SK-N-SH treated with all-trans-retinoic acid at 6 μM for 48 hours (cell line): ENCODE results near the gene KRTAP19-3.

Experiments used
- ATAC-seq: fragments of 200-7000 bp; cut with Tn5 transposase; 3 replicates; pipeline ENCODE4 v1.9.1; 2020; ENCODE audit warnings: mild to moderate bottlenecking, moderate library complexity
- ARNTL ChIP-seq: fragments of 450-650 bp; formaldehyde crosslinking; IDR thresholded peaks from 2 replicates; pipeline ENCODE4 v1.5.0; 2020; ENCODE audit warnings: low read depth, mild to moderate bottlenecking, moderate library complexity, borderline replicate concordance
- ESRRG ChIP-seq: fragments of 250-450 bp; sonication (Bioruptor Pico); IDR thresholded peaks from 2 replicates; pipeline ENCODE4 v1.6.1; 2021; ENCODE audit warnings: mild to moderate bottlenecking
- GLIS3 ChIP-seq: fragments of 250-450 bp; sonication (Bioruptor Pico); IDR thresholded peaks from 2 replicates; pipeline ENCODE4 v1.5.0; 2020; ENCODE audit warnings: mild to moderate bottlenecking, moderate library complexity
- ISL1 ChIP-seq: fragments of 250-450 bp; sonication (Bioruptor Pico); IDR thresholded peaks from 2 replicates; pipeline ENCODE4 v2.1.2; 2022; ENCODE audit warnings: mild to moderate bottlenecking, moderate library complexity
- OSR1 ChIP-seq: fragments of 250-450 bp; sonication (Bioruptor Pico); IDR thresholded peaks from 2 replicates; pipeline ENCODE4 v1.8.0; 2022; ENCODE audit warnings: moderate library complexity, mild to moderate bottlenecking, inconsistent platforms
- PPARA ChIP-seq: fragments of 250-450 bp; sonication (Bioruptor Pico); IDR thresholded peaks from 2 replicates; pipeline ENCODE4 v1.5.0; 2020; ENCODE audit warnings: mild to moderate bottlenecking, borderline replicate concordance
- RARB ChIP-seq: fragments of 250-450 bp; sonication (Bioruptor Pico); IDR thresholded peaks from 2 replicates; pipeline ENCODE4 v1.8.0; 2021; ENCODE audit warnings: mild to moderate bottlenecking, moderate library complexity
- SNAI2 ChIP-seq: fragments of 250-450 bp; sonication (Bioruptor Pico); IDR thresholded peaks from 2 replicates; pipeline ENCODE4 v1.5.0; 2020; ENCODE audit warnings: mild to moderate bottlenecking, moderate library complexity
- TCF4 ChIP-seq: fragments of 250-450 bp; sonication (Bioruptor Pico); IDR thresholded peaks from 2 replicates; pipeline ENCODE4 v1.8.0; 2021; ENCODE audit warnings: mild to moderate bottlenecking, moderate library complexity, borderline replicate concordance
- TOX ChIP-seq: fragments of 250-450 bp; sonication (Bioruptor Pico); IDR thresholded peaks from 2 replicates; pipeline ENCODE4 v1.8.0; 2021; ENCODE audit warnings: mild to moderate bottlenecking, moderate library complexity, borderline replicate concordance
- ZC3H10 ChIP-seq: fragments of 250-450 bp; sonication (Bioruptor Pico); IDR thresholded peaks from 2 replicates; pipeline ENCODE4 v1.5.1; 2021; ENCODE audit warnings: mild to moderate bottlenecking, moderate library complexity
- ZFP3 ChIP-seq: fragments of 250-450 bp; sonication (Bioruptor Pico); IDR thresholded peaks from 2 replicates; pipeline ENCODE4 v1.5.0; 2020; ENCODE audit warnings: mild to moderate bottlenecking, moderate library complexity
- ZFP30 ChIP-seq: fragments of 450-650 bp; formaldehyde crosslinking; IDR thresholded peaks from 2 replicates; pipeline ENCODE4 v1.5.0; 2022; ENCODE audit warnings: mild to moderate bottlenecking, moderate library complexity
- ZNF565 ChIP-seq: fragments of 450-650 bp; formaldehyde crosslinking; conservative IDR thresholded peaks from 2 replicates; pipeline ENCODE4 v1.5.0; 2020; ENCODE audit warnings: low read depth, mild to moderate bottlenecking, moderate library complexity
- ZNF70 ChIP-seq: fragments of 450-650 bp; formaldehyde crosslinking; IDR thresholded peaks from 2 replicates; pipeline ENCODE4 v1.5.0; 2020; ENCODE audit warnings: mild to moderate bottlenecking, moderate library complexity
- TF ChIP-seq, protein P1 (sequence below): fragments of 250-450 bp; sonication (Bioruptor Pico); IDR thresholded peaks from 2 replicates; pipeline ENCODE4 v1.8.0; 2021; ENCODE audit warnings: low read depth, mild to moderate bottlenecking, moderate library complexity, borderline replicate concordance
- TF ChIP-seq, protein P2 (sequence below): fragments of 250-450 bp; sonication (Bioruptor Pico); IDR thresholded peaks from 2 replicates; pipeline ENCODE4 v1.5.1; 2020; ENCODE audit warnings: low read depth, mild to moderate bottlenecking, moderate library complexity
- TF ChIP-seq, protein P3 (sequence below): fragments of 250-450 bp; sonication (Bioruptor Pico); IDR thresholded peaks from 2 replicates; pipeline ENCODE4 v1.5.0; 2020; ENCODE audit warnings: mild to moderate bottlenecking, moderate library complexity
- TF ChIP-seq, protein P4 (sequence below): fragments of 250-450 bp; sonication (Bioruptor Pico); IDR thresholded peaks from 2 replicates; pipeline ENCODE4 v1.8.0; 2020; ENCODE audit warnings: mild to moderate bottlenecking, moderate library complexity, borderline replicate concordance

The KRTAP19-3 gene

DNA sequence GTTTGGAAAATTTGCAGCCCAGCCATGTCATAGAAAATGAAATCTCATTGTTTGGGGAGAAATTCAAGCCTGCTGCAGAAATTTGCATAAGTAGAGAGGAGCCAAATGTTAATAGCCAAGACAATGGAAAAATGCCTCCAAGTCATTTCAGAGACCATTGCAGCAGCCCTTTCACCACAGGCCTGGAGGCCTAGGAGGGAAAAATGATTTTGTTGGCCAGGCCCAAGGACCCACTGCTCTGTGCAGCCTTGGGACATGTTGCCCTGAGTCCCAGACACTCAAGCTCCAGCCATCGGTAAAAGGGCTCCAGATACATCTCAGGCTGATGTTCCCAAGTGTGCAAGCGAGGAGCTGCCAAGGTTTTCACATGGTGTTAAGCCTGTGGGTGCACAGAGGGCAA, 5.6 kb downstream of the KRTAP19-3 start:
- no peak for TF ChIP-seq TOX
- TF ChIP-seq, protein P1, sequence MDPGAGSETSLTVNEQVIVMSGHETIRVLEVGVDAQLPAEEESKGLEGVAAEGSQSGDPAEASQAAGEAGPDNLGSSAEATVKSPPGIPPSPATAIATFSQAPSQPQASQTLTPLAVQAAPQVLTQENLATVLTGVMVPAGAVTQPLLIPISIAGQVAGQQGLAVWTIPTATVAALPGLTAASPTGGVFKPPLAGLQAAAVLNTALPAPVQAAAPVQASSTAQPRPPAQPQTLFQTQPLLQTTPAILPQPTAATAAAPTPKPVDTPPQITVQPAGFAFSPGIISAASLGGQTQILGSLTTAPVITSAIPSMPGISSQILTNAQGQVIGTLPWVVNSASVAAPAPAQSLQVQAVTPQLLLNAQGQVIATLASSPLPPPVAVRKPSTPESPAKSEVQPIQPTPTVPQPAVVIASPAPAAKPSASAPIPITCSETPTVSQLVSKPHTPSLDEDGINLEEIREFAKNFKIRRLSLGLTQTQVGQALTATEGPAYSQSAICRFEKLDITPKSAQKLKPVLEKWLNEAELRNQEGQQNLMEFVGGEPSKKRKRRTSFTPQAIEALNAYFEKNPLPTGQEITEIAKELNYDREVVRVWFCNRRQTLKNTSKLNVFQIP (CRISPR knock-in tag) = no peak
- TF ChIP-seq ZFP30 (CRISPR knock-in tag) = no peak
- no peak for TF ChIP-seq ZC3H10
- TF ChIP-seq, protein P2, sequence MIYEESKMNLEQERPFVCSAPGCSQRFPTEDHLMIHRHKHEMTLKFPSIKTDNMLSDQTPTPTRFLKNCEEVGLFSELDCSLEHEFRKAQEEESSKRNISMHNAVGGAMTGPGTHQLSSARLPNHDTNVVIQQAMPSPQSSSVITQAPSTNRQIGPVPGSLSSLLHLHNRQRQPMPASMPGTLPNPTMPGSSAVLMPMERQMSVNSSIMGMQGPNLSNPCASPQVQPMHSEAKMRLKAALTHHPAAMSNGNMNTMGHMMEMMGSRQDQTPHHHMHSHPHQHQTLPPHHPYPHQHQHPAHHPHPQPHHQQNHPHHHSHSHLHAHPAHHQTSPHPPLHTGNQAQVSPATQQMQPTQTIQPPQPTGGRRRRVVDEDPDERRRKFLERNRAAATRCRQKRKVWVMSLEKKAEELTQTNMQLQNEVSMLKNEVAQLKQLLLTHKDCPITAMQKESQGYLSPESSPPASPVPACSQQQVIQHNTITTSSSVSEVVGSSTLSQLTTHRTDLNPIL (CRISPR knock-in tag) = no peak
- TF ChIP-seq PPARA = no peak
- no peak for TF ChIP-seq ZNF70 (CRISPR knock-in tag)
- no peak for TF ChIP-seq OSR1 (CRISPR knock-in tag)
- TF ChIP-seq ESRRG (CRISPR knock-in tag) = no peak
- TF ChIP-seq, protein P3, sequence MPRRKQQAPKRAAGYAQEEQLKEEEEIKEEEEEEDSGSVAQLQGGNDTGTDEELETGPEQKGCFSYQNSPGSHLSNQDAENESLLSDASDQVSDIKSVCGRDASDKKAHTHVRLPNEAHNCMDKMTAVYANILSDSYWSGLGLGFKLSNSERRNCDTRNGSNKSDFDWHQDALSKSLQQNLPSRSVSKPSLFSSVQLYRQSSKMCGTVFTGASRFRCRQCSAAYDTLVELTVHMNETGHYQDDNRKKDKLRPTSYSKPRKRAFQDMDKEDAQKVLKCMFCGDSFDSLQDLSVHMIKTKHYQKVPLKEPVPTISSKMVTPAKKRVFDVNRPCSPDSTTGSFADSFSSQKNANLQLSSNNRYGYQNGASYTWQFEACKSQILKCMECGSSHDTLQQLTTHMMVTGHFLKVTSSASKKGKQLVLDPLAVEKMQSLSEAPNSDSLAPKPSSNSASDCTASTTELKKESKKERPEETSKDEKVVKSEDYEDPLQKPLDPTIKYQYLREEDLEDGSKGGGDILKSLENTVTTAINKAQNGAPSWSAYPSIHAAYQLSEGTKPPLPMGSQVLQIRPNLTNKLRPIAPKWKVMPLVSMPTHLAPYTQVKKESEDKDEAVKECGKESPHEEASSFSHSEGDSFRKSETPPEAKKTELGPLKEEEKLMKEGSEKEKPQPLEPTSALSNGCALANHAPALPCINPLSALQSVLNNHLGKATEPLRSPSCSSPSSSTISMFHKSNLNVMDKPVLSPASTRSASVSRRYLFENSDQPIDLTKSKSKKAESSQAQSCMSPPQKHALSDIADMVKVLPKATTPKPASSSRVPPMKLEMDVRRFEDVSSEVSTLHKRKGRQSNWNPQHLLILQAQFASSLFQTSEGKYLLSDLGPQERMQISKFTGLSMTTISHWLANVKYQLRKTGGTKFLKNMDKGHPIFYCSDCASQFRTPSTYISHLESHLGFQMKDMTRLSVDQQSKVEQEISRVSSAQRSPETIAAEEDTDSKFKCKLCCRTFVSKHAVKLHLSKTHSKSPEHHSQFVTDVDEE = no peak
- ATAC-seq = no peak

DNA sequence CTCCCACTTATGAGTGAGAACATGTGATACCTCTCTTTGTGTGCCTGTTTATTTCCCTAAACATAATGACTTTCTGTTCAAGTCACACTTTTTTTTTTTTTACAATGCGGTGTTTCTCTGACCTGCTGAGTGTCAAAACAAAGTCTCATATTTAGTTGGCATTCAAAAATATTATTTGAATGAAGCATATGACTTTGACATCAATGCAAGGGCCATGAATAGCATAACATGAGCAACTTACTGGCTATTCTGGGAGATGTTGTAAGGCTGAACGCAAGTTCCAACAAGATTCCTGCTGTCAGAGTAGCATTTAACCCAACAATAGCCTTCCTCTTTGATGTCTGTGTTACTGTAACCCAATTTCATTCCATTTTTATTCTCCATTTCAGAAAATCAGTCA, 9.7 kb downstream of the KRTAP19-3 start:
- TF ChIP-seq, protein P1 (CRISPR knock-in tag) = no peak
- TF ChIP-seq ISL1 = no peak
- no peak for TF ChIP-seq GLIS3 (CRISPR knock-in tag)
- TF ChIP-seq ARNTL = no peak
- TF ChIP-seq ZFP30 (CRISPR knock-in tag) = no peak
- TF ChIP-seq ZNF70 (CRISPR knock-in tag) = no peak
- no peak for TF ChIP-seq TOX
- TF ChIP-seq, protein P4, sequence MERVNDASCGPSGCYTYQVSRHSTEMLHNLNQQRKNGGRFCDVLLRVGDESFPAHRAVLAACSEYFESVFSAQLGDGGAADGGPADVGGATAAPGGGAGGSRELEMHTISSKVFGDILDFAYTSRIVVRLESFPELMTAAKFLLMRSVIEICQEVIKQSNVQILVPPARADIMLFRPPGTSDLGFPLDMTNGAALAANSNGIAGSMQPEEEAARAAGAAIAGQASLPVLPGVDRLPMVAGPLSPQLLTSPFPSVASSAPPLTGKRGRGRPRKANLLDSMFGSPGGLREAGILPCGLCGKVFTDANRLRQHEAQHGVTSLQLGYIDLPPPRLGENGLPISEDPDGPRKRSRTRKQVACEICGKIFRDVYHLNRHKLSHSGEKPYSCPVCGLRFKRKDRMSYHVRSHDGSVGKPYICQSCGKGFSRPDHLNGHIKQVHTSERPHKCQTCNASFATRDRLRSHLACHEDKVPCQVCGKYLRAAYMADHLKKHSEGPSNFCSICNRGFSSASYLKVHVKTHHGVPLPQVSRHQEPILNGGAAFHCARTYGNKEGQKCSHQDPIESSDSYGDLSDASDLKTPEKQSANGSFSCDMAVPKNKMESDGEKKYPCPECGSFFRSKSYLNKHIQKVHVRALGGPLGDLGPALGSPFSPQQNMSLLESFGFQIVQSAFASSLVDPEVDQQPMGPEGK (CRISPR knock-in tag) = no peak
- no peak for TF ChIP-seq ESRRG (CRISPR knock-in tag)
- no peak for ATAC-seq

DNA sequence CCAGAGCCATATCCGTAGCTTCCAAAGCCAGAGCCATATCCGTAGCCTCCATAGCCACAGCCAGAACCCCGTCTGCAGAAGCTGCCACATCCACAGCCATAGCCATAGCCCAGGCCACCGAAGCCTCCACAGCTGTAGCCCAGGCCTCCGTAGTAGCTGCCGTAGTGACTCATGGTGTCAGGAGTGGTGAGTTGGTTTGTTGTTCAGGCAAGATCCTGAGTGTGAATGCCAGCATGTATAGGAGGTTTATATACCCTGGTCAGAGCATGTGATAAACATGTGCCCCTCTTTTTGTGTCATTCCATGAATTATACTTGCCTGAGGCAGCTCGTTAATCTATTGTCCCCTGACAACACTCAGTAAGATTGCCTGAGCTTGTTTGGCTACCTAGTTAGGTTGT, 11.7 kb downstream of the KRTAP19-3 start, which contains the start of gene KRTAP19-1:
Gene KRTAP19-1, minus strand, starts transcription at position 223 of the 400 bp plus-strand sequence. Its CDS starts 50 bp downstream, at position 173.
- ATAC-seq = no peak
- TF ChIP-seq ARNTL (no peak), RARB (CRISPR knock-in tag) (no peak), ISL1 (no peak), ZNF70 (CRISPR knock-in tag) (no peak), TOX (no peak), GLIS3 (CRISPR knock-in tag) (no peak), ZFP30 (CRISPR knock-in tag) (no peak), PPARA (no peak), TCF4 (no peak), ZFP3 (CRISPR knock-in tag) (no peak), ZC3H10 (no peak), ZNF565 (CRISPR knock-in tag) (no peak), SNAI2 (CRISPR knock-in tag) (no peak)
- TF ChIP-seq, protein P2 (CRISPR knock-in tag) = no peak
- TF ChIP-seq, protein P4 (CRISPR knock-in tag) = no peak
- TF ChIP-seq, protein P3 = no peak
